Karpas-422 (cell line): ENCODE results near the gene MEGF6. TPM values are rescaled to one million over a fixed set of nuclear protein-coding genes. Genes with fewer than 3 reads are reported as not detected.

Source experiments
- DNase-seq: peaks from one replicate; pipeline ENCODE4 v3.0.0-alpha.2; 2015
- H2AFZ ChIP-seq: fragments of 200-600 bp; sonication (generic); 2 replicates; pipeline ENCODE4 v1.6.1; 2014; ENCODE audit warnings: antibody characterized with exemption, low read length, mixed read lengths
- H3K27ac ChIP-seq: fragments of 200-600 bp; sonication (generic); 2 replicates; pipeline ENCODE4 v1.5.1; 2014; ENCODE audit warnings: mild to moderate bottlenecking, low read length, moderate library complexity
- H3K27me3 ChIP-seq: fragments of 200-600 bp; sonication (generic); 2 replicates; pipeline ENCODE4 v1.6.1; 2014; ENCODE audit warnings: low read length, mixed read lengths
- H3K36me3 ChIP-seq: fragments of 200-600 bp; sonication (generic); 2 replicates; pipeline ENCODE4 v1.6.1; 2014; ENCODE audit warnings: low read length, mixed read lengths; ENCODE audit not compliant: insufficient read depth
- H3K4me1 ChIP-seq: fragments of 200-600 bp; sonication (generic); 2 replicates; pipeline ENCODE4 v1.6.1; 2014; ENCODE audit warnings: mild to moderate bottlenecking, low read length, mixed read lengths
- H3K4me2 ChIP-seq: fragments of 200-600 bp; sonication (generic); 2 replicates; pipeline ENCODE4 v1.6.1; 2014; ENCODE audit warnings: low read length, low read depth, mild to moderate bottlenecking; ENCODE audit not compliant: poor library complexity, severe bottlenecking
- H3K4me3 ChIP-seq: fragments of 200-600 bp; sonication (generic); 2 replicates; pipeline ENCODE4 v1.5.1; 2014; ENCODE audit warnings: mild to moderate bottlenecking, antibody characterized with exemption, low read length, mixed read lengths
- H3K79me2 ChIP-seq: fragments of 200-600 bp; sonication (generic); 2 replicates; pipeline ENCODE4 v1.6.1; 2014; ENCODE audit warnings: mild to moderate bottlenecking, low read length, mixed read lengths
- H3K9ac ChIP-seq: fragments of 200-600 bp; sonication (generic); 2 replicates; pipeline ENCODE4 v1.6.0; 2014; ENCODE audit warnings: low read length
- H3K9me2 ChIP-seq: fragments of 200-600 bp; sonication (generic), shearing (Covaris generic); replicated peaks from 2 replicates; pipeline ENCODE4 v1.6.0; 2014; ENCODE audit warnings: mild to moderate bottlenecking, low read length, moderate library complexity; ENCODE audit not compliant: insufficient read depth
- H3K9me3 ChIP-seq: fragments of 300-700, 200-600 bp; sonication (generic); 2 replicates; pipeline ENCODE4 v1.6.1; 2014; ENCODE audit warnings: low read length, mixed read lengths
- H4K20me1 ChIP-seq: fragments of 200-600 bp; sonication (generic); 2 replicates; pipeline ENCODE4 v1.6.1; 2014; ENCODE audit warnings: mild to moderate bottlenecking, antibody characterized with exemption, low read length, low read depth; ENCODE audit not compliant: insufficient read depth
- total RNA-seq: library from RNA; depleted of rRNA; stranded (reverse); fragments of >200 nt; shearing (Covaris generic); gene quantifications from 2 replicates; pipeline ENCODE4 v1.2.3, GENCODE V29; 2014; ENCODE audit warnings: low replicate concordance; rRNA removed

Gene MEGF6, protein sequence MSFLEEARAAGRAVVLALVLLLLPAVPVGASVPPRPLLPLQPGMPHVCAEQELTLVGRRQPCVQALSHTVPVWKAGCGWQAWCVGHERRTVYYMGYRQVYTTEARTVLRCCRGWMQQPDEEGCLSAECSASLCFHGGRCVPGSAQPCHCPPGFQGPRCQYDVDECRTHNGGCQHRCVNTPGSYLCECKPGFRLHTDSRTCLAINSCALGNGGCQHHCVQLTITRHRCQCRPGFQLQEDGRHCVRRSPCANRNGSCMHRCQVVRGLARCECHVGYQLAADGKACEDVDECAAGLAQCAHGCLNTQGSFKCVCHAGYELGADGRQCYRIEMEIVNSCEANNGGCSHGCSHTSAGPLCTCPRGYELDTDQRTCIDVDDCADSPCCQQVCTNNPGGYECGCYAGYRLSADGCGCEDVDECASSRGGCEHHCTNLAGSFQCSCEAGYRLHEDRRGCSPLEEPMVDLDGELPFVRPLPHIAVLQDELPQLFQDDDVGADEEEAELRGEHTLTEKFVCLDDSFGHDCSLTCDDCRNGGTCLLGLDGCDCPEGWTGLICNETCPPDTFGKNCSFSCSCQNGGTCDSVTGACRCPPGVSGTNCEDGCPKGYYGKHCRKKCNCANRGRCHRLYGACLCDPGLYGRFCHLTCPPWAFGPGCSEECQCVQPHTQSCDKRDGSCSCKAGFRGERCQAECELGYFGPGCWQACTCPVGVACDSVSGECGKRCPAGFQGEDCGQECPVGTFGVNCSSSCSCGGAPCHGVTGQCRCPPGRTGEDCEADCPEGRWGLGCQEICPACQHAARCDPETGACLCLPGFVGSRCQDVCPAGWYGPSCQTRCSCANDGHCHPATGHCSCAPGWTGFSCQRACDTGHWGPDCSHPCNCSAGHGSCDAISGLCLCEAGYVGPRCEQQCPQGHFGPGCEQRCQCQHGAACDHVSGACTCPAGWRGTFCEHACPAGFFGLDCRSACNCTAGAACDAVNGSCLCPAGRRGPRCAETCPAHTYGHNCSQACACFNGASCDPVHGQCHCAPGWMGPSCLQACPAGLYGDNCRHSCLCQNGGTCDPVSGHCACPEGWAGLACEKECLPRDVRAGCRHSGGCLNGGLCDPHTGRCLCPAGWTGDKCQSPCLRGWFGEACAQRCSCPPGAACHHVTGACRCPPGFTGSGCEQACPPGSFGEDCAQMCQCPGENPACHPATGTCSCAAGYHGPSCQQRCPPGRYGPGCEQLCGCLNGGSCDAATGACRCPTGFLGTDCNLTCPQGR (N-terminal part only)
- not detected in 2 replicates for total RNA-seq

DNA sequence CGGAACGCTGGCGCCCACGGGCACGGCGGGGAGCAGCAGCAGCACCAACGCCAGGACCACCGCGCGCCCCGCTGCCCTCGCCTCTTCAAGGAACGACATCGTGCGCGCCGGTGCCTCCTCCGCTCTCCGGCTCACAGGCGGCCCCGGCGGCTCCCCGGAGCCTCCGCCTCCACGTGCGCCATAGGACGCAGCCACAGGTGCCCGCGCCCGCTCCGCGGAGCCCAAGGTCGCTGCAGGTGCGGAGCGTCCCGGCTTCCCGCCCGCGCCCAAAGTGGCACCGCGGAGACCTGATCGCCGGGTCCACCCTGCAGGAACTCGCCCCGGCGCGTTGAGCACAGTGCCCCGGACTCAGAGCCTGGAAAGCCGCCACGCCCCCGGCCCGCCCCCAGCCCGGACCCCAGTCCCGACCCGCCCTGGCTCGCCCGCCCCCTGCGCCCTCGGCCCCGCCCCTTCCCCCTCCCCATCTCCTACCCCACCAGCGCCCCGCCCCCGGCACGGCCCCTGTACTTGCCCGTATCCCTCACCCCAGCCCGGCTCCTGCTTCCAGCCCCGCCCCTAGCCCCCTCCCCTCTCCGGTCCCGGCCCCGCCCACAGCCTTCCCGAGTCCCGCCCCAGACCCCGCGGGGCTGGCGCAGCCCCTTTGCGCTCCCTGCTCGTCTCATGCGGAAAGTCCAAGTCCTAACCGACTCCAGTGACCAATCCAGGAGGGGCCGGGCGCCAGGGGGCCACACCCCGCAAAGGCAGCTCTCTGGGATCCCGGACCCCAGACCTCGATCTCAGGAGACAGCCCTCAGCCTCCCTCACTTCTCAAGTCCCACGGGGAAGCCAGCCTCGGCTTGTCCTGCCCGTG, at the start of gene MEGF6:
Gene MEGF6 (minus strand): TSS at position 339 of the 850 bp plus-strand sequence. CDS start 240 bp downstream, at position 99.
- Histone ChIP-seq H3K4me2 (no peak within 1 kb of the TSS), H2AFZ (no peak within 1 kb of the TSS), H3K79me2 (no peaks in the 10 kb centered on the region), H3K36me3 (no peaks in the 10 kb centered on the region), H3K9ac (no peak within 1 kb of the TSS), H4K20me1 (no peaks in the 10 kb centered on the region), H3K9me2 (no peaks in the 10 kb centered on the region), H3K9me3 (no peaks in the 10 kb centered on the region), H3K4me3 (no peak within 1 kb of the TSS), H3K27ac (no peak within 1 kb of the TSS), H3K27me3 (no peaks in the 10 kb centered on the region), H3K4me1 (no peaks in the 10 kb centered on the region)
- no peak for DNase-seq

DNA sequence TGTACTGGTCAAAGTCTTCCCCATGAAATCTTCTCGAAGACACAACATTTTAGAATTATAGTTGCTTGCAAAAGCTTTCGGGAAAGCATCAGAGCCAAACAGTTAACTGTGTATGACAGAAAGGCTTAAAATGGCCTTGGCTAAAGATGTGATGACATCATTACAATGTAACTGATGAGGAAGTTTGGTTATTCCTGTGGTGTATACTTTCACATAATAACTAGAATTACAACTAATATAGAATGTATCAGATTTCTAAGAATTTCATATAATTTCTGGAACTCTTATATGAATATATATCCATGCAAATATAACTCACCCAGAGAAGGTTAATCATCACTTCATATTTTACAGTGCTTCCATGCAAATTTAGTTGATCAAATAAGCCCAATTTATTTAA, 49.4 kb upstream of the MEGF6 start:
- Histone ChIP-seq H3K27ac (no peak overlapping the region), H3K9me3 (no peaks in the 10 kb centered on the region), H3K79me2 (no peaks in the 10 kb centered on the region)

DNA sequence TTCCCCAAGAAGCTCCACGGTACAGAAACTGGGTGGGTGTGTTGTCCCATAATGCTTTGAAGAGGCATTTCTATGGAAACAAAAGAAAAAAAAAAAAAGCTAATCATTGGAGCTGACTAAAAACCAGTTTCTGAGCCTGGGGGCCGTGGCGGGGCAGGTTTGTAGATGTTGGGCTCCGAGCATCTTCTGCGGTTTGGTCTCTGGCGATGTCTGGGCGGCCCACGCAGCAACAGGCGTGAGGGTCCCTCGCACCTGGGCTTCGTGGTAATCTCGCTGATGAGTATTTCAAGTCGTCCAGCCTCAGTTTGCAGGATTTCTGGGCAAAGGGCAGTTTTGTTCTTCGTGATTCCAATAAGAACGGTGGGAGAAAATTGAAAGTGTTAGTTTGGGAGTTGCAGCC, 47.8 kb upstream of the MEGF6 start:
- no peaks in the 10 kb centered on the region for H3K27me3 ChIP-seq
- no peaks in the 10 kb centered on the region for H3K36me3 ChIP-seq
- H3K9me2 ChIP-seq: no peaks in the 10 kb centered on the region
- H3K9me3 ChIP-seq: no peaks in the 10 kb centered on the region
- H3K4me3 ChIP-seq: no peak overlapping the region
- H3K9ac ChIP-seq: no peak overlapping the region
- H3K4me2 ChIP-seq: no peak overlapping the region
- peaks cover 26% of the 10 kb centered on the region for H3K4me1 ChIP-seq
- no peak overlapping the region for H2AFZ ChIP-seq
- no peaks in the 10 kb centered on the region for H4K20me1 ChIP-seq
- H3K79me2 ChIP-seq: no peaks in the 10 kb centered on the region
- H3K27ac ChIP-seq: no peak overlapping the region
- DNase-seq: no peak

More for the DNA sequence above, 49.4 kb upstream of the MEGF6 start:
- H3K4me3 ChIP-seq: no peak overlapping the region
- no peak for DNase-seq
- H3K27me3 ChIP-seq: no peaks in the 10 kb centered on the region
- no peaks in the 10 kb centered on the region for H3K36me3 ChIP-seq
- H3K4me1 ChIP-seq: peaks cover 38% of the 10 kb centered on the region
- no peak overlapping the region for H2AFZ ChIP-seq
- peak overlapping the region; percentile 20 for H3K4me2 ChIP-seq
- no peak overlapping the region for H3K9ac ChIP-seq
- no peaks in the 10 kb centered on the region for H4K20me1 ChIP-seq
- no peaks in the 10 kb centered on the region for H3K9me2 ChIP-seq

DNA sequence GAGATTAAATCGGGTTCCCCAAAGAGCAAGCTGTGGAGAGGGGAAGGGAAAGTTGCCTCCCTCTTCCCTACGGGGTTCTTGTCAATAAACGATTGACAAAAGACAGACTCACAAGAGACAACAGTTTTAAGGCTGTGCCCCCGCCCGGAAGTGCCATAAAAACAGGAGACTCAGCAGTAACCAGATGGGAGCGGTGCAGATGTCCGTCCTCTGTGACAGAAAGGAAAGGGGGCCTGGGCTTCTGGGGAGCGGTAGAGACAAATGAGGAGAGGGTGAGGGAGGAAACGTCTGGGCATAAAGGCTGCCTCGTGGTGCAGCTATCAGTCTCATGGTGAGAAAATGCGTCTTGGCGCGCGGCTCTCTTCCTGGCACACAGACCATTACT, 46.9 kb upstream of the MEGF6 start:
- Histone ChIP-seq H4K20me1 (no peaks in the 10 kb centered on the region), H3K9ac (no peak overlapping the region), H3K9me2 (no peaks in the 10 kb centered on the region), H3K27ac (no peak overlapping the region), H3K9me3 (no peaks in the 10 kb centered on the region), H3K4me1 (peaks cover 23% of the 10 kb centered on the region), H3K36me3 (no peaks in the 10 kb centered on the region), H3K4me3 (no peak overlapping the region), H3K27me3 (no peaks in the 10 kb centered on the region), H3K4me2 (no peak overlapping the region), H3K79me2 (no peaks in the 10 kb centered on the region), H2AFZ (no peak overlapping the region)
- no peak for DNase-seq

DNA sequence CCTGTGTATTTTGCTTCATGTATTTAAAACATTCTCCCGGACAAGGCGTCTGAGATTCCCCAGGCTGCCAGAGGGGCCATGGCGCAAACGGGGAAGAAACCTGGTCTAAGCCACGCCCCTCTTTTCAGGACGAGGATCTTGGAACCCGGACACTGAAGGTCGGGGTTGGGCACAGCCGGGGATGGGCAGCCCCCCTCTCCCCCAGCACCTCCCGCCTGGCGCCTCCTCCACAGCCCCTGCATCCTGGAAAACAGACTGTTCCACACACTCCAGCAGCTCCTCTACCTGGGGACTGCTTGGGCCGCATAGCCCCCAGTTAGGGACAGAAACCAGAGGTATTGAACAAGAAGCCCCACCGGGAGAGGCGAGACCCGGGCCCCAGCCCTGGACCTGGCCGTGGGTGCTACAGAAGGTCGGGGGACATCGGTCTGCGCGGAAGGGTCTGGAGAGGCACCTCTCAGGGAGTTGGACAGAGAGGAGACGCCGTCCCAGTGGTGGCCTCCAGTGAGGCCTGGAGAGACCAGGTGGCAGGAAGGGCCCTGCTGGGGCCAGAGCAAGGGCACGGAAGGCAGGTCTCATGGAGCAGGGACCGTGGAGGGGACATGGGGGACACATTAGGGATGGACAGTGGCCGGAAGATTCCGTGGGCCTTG, 46.4 kb upstream of the MEGF6 start:
- H3K4me1 ChIP-seq: peaks cover 23% of the 10 kb centered on the region
- DNase-seq: no peak
- no peaks in the 10 kb centered on the region for H3K27me3 ChIP-seq
- no peaks in the 10 kb centered on the region for H3K9me2 ChIP-seq
- H3K4me3 ChIP-seq: no peak overlapping the region
- H3K4me2 ChIP-seq: no peak overlapping the region
- H3K9me3 ChIP-seq: no peaks in the 10 kb centered on the region
- no peaks in the 10 kb centered on the region for H3K36me3 ChIP-seq
- no peaks in the 10 kb centered on the region for H4K20me1 ChIP-seq
- H3K9ac ChIP-seq: no peak overlapping the region
- no peak overlapping the region for H3K27ac ChIP-seq
- H3K79me2 ChIP-seq: no peaks in the 10 kb centered on the region
- H2AFZ ChIP-seq: no peak overlapping the region

DNA sequence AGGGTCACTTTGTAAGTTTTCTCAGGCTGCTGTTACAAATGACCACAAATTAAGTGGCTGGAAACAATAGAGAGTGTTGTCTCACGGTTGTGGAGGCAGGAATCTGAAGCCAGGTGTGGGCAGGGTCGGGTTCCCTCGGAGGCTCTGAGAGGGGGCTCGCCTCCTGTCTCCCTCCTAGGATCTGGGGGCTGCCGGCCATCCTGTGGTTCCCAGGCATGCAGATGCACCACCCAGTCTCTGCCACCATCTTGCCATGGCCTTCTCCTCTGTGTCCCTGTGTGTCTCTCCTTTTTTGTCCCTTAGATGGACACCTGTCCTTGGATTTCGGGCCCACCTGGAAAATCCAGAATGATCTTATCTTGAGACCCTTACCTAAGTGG, 45.8 kb upstream of the MEGF6 start:
- Histone ChIP-seq H3K36me3 (no peaks in the 10 kb centered on the region), H3K27ac (no peak overlapping the region), H3K4me1 (peaks cover 25% of the 10 kb centered on the region), H3K9me2 (no peaks in the 10 kb centered on the region), H4K20me1 (no peaks in the 10 kb centered on the region), H3K4me2 (no peak overlapping the region), H3K9me3 (no peaks in the 10 kb centered on the region), H2AFZ (no peak overlapping the region), H3K4me3 (no peak overlapping the region), H3K79me2 (no peaks in the 10 kb centered on the region), H3K27me3 (no peaks in the 10 kb centered on the region), H3K9ac (no peak overlapping the region)
- DNase-seq: no peak

DNA sequence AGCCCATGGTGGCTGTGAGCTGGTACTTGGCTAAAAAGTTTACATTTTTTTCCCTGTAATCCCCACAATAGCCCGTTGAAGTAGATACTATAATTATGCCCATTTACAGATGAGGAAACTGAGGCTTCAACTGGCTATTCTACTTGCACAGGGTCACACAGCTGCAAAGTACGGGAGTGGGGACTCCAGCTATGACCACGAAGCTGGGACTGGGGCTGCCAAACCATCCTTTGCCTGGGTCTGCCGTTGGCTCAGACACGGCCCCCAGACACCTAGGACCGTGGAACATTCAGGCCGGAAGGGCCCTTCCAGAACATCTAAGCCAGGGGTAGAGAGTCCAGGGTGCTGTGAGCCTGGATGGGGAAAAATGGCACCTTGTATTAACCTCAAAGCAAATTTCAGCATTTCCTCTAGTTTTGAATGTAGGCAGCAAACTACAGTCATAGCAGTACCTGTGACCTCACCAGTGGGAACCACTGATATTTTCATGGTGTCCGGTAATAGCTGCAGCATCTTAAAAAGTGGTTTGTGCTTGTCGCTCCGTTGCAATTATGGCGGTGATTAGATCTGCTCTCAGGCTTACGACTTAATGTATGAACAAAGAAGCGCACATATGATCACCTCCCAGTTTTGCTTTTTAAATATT, 45.3 kb upstream of the MEGF6 start:
- Histone ChIP-seq H3K4me3 (no peak overlapping the region), H3K9ac (peak overlapping the region; percentile 30; the same call in 1 of the 2 replicates), H4K20me1 (no peaks in the 10 kb centered on the region), H3K27ac (no peak overlapping the region), H2AFZ (no peak overlapping the region), H3K9me2 (no peaks in the 10 kb centered on the region), H3K79me2 (no peaks in the 10 kb centered on the region), H3K4me1 (peaks cover 28% of the 10 kb centered on the region), H3K9me3 (no peaks in the 10 kb centered on the region), H3K36me3 (no peaks in the 10 kb centered on the region), H3K27me3 (no peaks in the 10 kb centered on the region), H3K4me2 (peak overlapping the region; percentile 41)
- DNase-seq: no peak
